ENCODE measurements around the gene ZNF768.

DNA sequence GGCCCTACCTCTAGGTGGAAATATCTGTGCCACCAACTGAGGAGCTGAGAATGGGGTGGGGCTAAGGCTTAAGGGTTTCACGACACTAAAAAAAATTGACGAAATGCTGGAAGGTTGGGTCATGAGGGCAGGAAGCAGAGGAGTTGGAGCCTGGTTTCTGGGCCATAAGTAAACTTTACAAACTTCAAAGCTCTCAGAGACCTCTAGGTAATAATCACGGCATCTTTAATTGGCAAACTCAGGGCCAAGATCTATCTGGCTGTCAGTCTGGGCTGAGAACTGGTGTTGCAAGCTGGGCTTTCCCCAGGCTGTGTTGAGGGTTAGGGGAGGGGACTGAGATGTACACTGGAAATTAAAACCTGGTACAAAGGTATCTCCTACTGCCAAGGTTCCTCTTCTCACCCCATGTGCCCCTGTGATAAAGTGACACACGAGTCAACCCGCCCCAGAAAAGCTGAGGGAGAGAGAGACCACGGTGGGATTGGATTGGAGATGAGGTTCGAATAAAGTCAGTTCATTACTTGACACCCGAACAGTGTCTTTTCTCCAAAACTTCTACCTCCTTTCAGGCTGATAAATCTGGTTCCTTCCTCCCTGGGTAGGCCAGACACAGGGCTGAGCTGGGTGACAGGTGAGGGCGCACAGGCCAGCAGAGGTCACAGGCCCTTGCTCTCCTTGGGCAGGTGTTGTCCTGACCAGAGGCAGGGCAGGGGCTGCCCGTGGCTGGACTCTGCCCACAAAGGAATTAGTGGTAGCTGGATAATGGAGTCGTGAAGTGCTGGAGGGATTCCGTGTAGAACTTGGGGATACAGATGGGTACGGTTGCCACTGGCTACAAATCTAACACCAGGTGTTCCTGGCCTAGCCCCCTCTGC, 4.0 kb upstream of the ZNF768 start:
- TF ChIP-seq, protein P1, sequence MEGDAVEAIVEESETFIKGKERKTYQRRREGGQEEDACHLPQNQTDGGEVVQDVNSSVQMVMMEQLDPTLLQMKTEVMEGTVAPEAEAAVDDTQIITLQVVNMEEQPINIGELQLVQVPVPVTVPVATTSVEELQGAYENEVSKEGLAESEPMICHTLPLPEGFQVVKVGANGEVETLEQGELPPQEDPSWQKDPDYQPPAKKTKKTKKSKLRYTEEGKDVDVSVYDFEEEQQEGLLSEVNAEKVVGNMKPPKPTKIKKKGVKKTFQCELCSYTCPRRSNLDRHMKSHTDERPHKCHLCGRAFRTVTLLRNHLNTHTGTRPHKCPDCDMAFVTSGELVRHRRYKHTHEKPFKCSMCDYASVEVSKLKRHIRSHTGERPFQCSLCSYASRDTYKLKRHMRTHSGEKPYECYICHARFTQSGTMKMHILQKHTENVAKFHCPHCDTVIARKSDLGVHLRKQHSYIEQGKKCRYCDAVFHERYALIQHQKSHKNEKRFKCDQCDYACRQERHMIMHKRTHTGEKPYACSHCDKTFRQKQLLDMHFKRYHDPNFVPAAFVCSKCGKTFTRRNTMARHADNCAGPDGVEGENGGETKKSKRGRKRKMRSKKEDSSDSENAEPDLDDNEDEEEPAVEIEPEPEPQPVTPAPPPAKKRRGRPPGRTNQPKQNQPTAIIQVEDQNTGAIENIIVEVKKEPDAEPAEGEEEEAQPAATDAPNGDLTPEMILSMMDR (IDR thresholded peaks at IDR 0.05; ENCODE audit: borderline replicate concordance, extremely low read depth, low read length, poor library complexity, severe bottlenecking): no peak
- no peak for TF ChIP-seq EZH2 (IDR thresholded peaks at IDR 0.05; ENCODE audit: borderline replicate concordance, low read depth, low read length, severe bottlenecking)
